H9 (cell line): ENCODE data around the gene MICALL1. TPM values are rescaled to one million over a fixed set of nuclear protein-coding genes. Genes with fewer than 3 reads are reported as not detected.
A peak's percentile ranks its signal among the peaks of the same experiment; 100 is the strongest.

Experiments used
- DNase-seq: peaks from one replicate; pipeline ENCODE4 v3.0.0-alpha.2; 2017
- H2AFZ ChIP-seq: one replicate; pipeline ENCODE4 v1.6.1; 2013; ENCODE audit warnings: mild to moderate bottlenecking, low read length, control low read depth, moderate library complexity
- H2AK5ac ChIP-seq: 2 replicates; pipeline ENCODE4 v1.6.1; 2013; ENCODE audit warnings: low read length, control low read depth, mixed read lengths; ENCODE audit not compliant: insufficient read length
- H2BK120ac ChIP-seq: one replicate; pipeline ENCODE4 v1.6.1; 2013; ENCODE audit warnings: low read depth, mild to moderate bottlenecking, low read length, control low read depth, inconsistent platforms; ENCODE audit not compliant: poor library complexity, severe bottlenecking
- H2BK12ac ChIP-seq: 2 replicates; pipeline ENCODE4 v1.6.1; 2013; ENCODE audit warnings: low read length, control low read depth, mixed read lengths, low read depth; ENCODE audit not compliant: insufficient read length
- H2BK15ac ChIP-seq: 2 replicates; pipeline ENCODE4 v1.6.1; 2013; ENCODE audit warnings: low read depth, low read length, control low read depth
- H2BK20ac ChIP-seq: one replicate; pipeline ENCODE4 v1.6.1; 2013; ENCODE audit warnings: low read depth, mild to moderate bottlenecking, low read length, control low read depth, inconsistent platforms; ENCODE audit not compliant: poor library complexity, severe bottlenecking
- H2BK5ac ChIP-seq: 2 replicates; pipeline ENCODE4 v1.6.1; 2013; ENCODE audit warnings: low read length, control low read depth, mixed read lengths; ENCODE audit not compliant: insufficient read length
- H3K14ac ChIP-seq: 2 replicates; pipeline ENCODE4 v1.6.1; 2013; ENCODE audit warnings: low read length, control low read depth; ENCODE audit not compliant: insufficient read depth
- H3K18ac ChIP-seq: 2 replicates; pipeline ENCODE4 v1.6.1; 2013; ENCODE audit warnings: low read depth, mild to moderate bottlenecking, mixed read lengths, low read length, control low read depth; ENCODE audit not compliant: insufficient read length
- H3K23ac ChIP-seq: 2 replicates; pipeline ENCODE4 v1.6.1; 2013; ENCODE audit warnings: low read length, control low read depth, mixed read lengths, low read depth; ENCODE audit not compliant: insufficient read length
- H3K23me2 ChIP-seq: 2 replicates; pipeline ENCODE4 v1.6.1; 2013; ENCODE audit warnings: low read depth, mild to moderate bottlenecking, mixed read lengths, low read length, control low read depth; ENCODE audit not compliant: insufficient read length, poor library complexity, severe bottlenecking
- H3K27ac ChIP-seq: 2 replicates; pipeline ENCODE4 v1.5.1; 2013; ENCODE audit warnings: low read length, control low read depth, mixed read lengths, low read depth; ENCODE audit not compliant: insufficient read length
- H3K27me3 ChIP-seq: 2 replicates; pipeline ENCODE4 v1.6.1; 2013; ENCODE audit warnings: low read length, control low read depth, inconsistent platforms; ENCODE audit not compliant: insufficient read depth
- H3K4ac ChIP-seq: 2 replicates; pipeline ENCODE4 v1.6.1; 2013; ENCODE audit warnings: low read depth, mild to moderate bottlenecking, control low read depth, inconsistent platforms, low read length, moderate library complexity
- H3K4me1 ChIP-seq: 2 replicates; pipeline ENCODE4 v1.6.1; 2013; ENCODE audit warnings: low read length, control low read depth, inconsistent platforms; ENCODE audit not compliant: insufficient read depth
- H3K4me2 ChIP-seq: 2 replicates; pipeline ENCODE4 v1.6.1; 2013; ENCODE audit warnings: low read length, control low read depth, mixed read lengths; ENCODE audit not compliant: insufficient read length, insufficient read depth
- H3K56ac ChIP-seq: 2 replicates; pipeline ENCODE4 v1.6.1; 2013; ENCODE audit warnings: low read depth, mild to moderate bottlenecking, mixed read lengths, low read length, control low read depth; ENCODE audit not compliant: insufficient read length
- H3K79me1 ChIP-seq: 2 replicates; pipeline ENCODE4 v1.6.1; 2013; ENCODE audit warnings: low read depth, mild to moderate bottlenecking, moderate library complexity, low read length, control low read depth, inconsistent platforms; ENCODE audit not compliant: insufficient read depth, poor library complexity, severe bottlenecking
- H3K79me2 ChIP-seq: 2 replicates; pipeline ENCODE4 v1.6.1; 2013; ENCODE audit warnings: low read length, control low read depth, inconsistent platforms; ENCODE audit not compliant: insufficient read depth
- H3K9ac ChIP-seq: 2 replicates; pipeline ENCODE4 v1.6.1; 2013; ENCODE audit warnings: low read length, control low read depth, mixed read lengths; ENCODE audit not compliant: insufficient read length; ENCODE audit errors: extremely low read depth
- H3K9me3 ChIP-seq: one replicate; pipeline ENCODE4 v1.6.1; 2013; ENCODE audit warnings: low read depth, low read length, inconsistent platforms; ENCODE audit not compliant: control insufficient read depth
- H3T11ph ChIP-seq: one replicate; pipeline ENCODE4 v1.6.1; 2013; ENCODE audit warnings: mild to moderate bottlenecking, low read length, control low read depth, inconsistent platforms
- H4K20me1 ChIP-seq: one replicate; pipeline ENCODE4 v1.6.1; 2013; ENCODE audit not compliant: control insufficient read depth, insufficient read length, insufficient read depth
- H4K5ac ChIP-seq: 2 replicates; pipeline ENCODE4 v1.6.1; 2013; ENCODE audit warnings: low read depth, mild to moderate bottlenecking, mixed read lengths, low read length, control low read depth; ENCODE audit not compliant: insufficient read length
- H4K8ac ChIP-seq: replicated peaks from 2 replicates; pipeline ENCODE4 v1.6.1; 2013; ENCODE audit warnings: low read length, control low read depth, mixed read lengths, low read depth; ENCODE audit not compliant: insufficient read length
- H4K91ac ChIP-seq: 2 replicates; pipeline ENCODE4 v1.6.1; 2013; ENCODE audit warnings: low read depth, mild to moderate bottlenecking, moderate library complexity, mixed read lengths, low read length, control low read depth; ENCODE audit not compliant: insufficient read length
- H3K27ac Mint-ChIP-seq, 3 experiments: 2 replicates in 2 of 3; 3 replicates in 1 of 3; pipeline ENCODE4 v1.8.0; 2020 to 2021; ENCODE audit warnings: mixed read lengths in 3 of 3, mild to moderate bottlenecking in 1 of 3, moderate library complexity in 1 of 3
- H3K27me3 Mint-ChIP-seq: 2 replicates; pipeline ENCODE4 v1.8.0; 2021; ENCODE audit warnings: low read depth, mild to moderate bottlenecking, moderate library complexity, mixed read lengths
- H3K36me3 Mint-ChIP-seq, 3 experiments: 2 replicates in 2 of 3; 3 replicates in 1 of 3; pipeline ENCODE4 v1.8.0; 2020 to 2021; ENCODE audit warnings: low read depth in 3 of 3, mixed read lengths in 3 of 3; ENCODE audit not compliant: insufficient read depth in 1 of 3
- H3K4me1 Mint-ChIP-seq, 2 experiments: 2 replicates each; pipeline ENCODE4 v1.8.0; 2020; ENCODE audit warnings: mixed read lengths in 2 of 2
- H3K4me3 Mint-ChIP-seq, 2 experiments: 2 replicates in 1 of 2; 3 replicates in 1 of 2; pipeline ENCODE4 v1.8.0; 2020 to 2021; ENCODE audit warnings: mild to moderate bottlenecking in 2 of 2, mixed read lengths in 2 of 2, moderate library complexity in 1 of 2
- H3K9me3 Mint-ChIP-seq, 2 experiments: 2 replicates in 1 of 2; 3 replicates in 1 of 2; pipeline ENCODE4 v1.8.0; 2020; ENCODE audit warnings: mild to moderate bottlenecking in 2 of 2, mixed read lengths in 2 of 2, moderate library complexity in 1 of 2
- WGBS: extraction: QIAGEN DNeasy Blood & Tissue Kit; methylation state at CpG from one replicate; pipeline ENCODE4 v1.1.7; 2013; ENCODE audit warnings: missing lambda C conversion rate, low lambda C conversion rate, mixed read lengths; ENCODE audit not compliant: insufficient read length; ENCODE audit errors: extremely low coverage; 5-methylcytosine and 5-hydroxymethylcytosine counted together
- long read RNA-seq: library from polyadenylated mRNA; unstranded; transcript quantifications from one replicate; pipeline ENCODE4 v2.0.0, GENCODE V29; 2020
- total RNA-seq: library from RNA; stranded (reverse); gene quantifications from 2 replicates; pipeline ENCODE4 v1.2.1, GENCODE V29; 2021
- TF ChIP-seq, protein P1 (sequence below): fragments of 200-600 bp; sonication (generic); conservative IDR thresholded peaks from 3 replicates; pipeline ENCODE4 v1.8.0; 2021; ENCODE audit warnings: antibody characterized with exemption, mild to moderate bottlenecking

MICALL1 gene, protein sequence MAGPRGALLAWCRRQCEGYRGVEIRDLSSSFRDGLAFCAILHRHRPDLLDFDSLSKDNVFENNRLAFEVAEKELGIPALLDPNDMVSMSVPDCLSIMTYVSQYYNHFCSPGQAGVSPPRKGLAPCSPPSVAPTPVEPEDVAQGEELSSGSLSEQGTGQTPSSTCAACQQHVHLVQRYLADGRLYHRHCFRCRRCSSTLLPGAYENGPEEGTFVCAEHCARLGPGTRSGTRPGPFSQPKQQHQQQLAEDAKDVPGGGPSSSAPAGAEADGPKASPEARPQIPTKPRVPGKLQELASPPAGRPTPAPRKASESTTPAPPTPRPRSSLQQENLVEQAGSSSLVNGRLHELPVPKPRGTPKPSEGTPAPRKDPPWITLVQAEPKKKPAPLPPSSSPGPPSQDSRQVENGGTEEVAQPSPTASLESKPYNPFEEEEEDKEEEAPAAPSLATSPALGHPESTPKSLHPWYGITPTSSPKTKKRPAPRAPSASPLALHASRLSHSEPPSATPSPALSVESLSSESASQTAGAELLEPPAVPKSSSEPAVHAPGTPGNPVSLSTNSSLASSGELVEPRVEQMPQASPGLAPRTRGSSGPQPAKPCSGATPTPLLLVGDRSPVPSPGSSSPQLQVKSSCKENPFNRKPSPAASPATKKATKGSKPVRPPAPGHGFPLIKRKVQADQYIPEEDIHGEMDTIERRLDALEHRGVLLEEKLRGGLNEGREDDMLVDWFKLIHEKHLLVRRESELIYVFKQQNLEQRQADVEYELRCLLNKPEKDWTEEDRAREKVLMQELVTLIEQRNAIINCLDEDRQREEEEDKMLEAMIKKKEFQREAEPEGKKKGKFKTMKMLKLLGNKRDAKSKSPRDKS
- total RNA-seq = 33.3 and 33.8 TPM in 2 replicates
- long read RNA-seq, partial matches to known transcripts = 28 of 29 reads
- long read RNA-seq, other reads (novel, unspliced or antisense) = 1 of 29 reads

- no peaks in the 10 kb centered on the region for H3K27me3 ChIP-seq
- no peaks in the 10 kb centered on the region for H3K79me1 ChIP-seq
- no peaks in the 10 kb centered on the region for H4K20me1 ChIP-seq
- H2BK15ac ChIP-seq = no peak within 1 kb of the TSS
- H2BK5ac ChIP-seq = no peak within 1 kb of the TSS
- H3K18ac ChIP-seq = peak within 1 kb of the TSS; percentile 22
- H3K27me3 Mint-ChIP-seq = no peaks in the 10 kb centered on the region
- H3K23me2 ChIP-seq = peaks cover 5% of the 10 kb centered on the region
- H2AFZ ChIP-seq = no peak within 1 kb of the TSS
- H4K91ac ChIP-seq = no peak within 1 kb of the TSS
- no peaks in the 10 kb centered on the region for H3K9me3 Mint-ChIP-seq
- H4K5ac ChIP-seq = no peak within 1 kb of the TSS
- no peak within 1 kb of the TSS for H3T11ph ChIP-seq
- H2BK20ac ChIP-seq = no peak within 1 kb of the TSS
- peak; percentile 59 for DNase-seq
- no peak within 1 kb of the TSS for H2BK12ac ChIP-seq
- no peak within 1 kb of the TSS for H3K23ac ChIP-seq
- TF ChIP-seq, protein P1, sequence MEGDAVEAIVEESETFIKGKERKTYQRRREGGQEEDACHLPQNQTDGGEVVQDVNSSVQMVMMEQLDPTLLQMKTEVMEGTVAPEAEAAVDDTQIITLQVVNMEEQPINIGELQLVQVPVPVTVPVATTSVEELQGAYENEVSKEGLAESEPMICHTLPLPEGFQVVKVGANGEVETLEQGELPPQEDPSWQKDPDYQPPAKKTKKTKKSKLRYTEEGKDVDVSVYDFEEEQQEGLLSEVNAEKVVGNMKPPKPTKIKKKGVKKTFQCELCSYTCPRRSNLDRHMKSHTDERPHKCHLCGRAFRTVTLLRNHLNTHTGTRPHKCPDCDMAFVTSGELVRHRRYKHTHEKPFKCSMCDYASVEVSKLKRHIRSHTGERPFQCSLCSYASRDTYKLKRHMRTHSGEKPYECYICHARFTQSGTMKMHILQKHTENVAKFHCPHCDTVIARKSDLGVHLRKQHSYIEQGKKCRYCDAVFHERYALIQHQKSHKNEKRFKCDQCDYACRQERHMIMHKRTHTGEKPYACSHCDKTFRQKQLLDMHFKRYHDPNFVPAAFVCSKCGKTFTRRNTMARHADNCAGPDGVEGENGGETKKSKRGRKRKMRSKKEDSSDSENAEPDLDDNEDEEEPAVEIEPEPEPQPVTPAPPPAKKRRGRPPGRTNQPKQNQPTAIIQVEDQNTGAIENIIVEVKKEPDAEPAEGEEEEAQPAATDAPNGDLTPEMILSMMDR = peak; percentile 23; the same call in 1 of the 3 replicates
- peak within 1 kb of the TSS; percentile 91 for H3K14ac ChIP-seq
- peak within 1 kb of the TSS; percentile 45 for H3K9ac ChIP-seq
- H3K4me2 ChIP-seq = peak within 1 kb of the TSS; percentile 33
- H3K4me1 Mint-ChIP-seq = peaks cover 35 to 41% of the 10 kb centered on the region in 2 experiments
- 0 out of 2 replicates have a peak, but pooled peaks cover 3% of the 10 kb centered on the region for H3K4me1 ChIP-seq
- H3K79me2 ChIP-seq = no peaks in the 10 kb centered on the region
- peak within 1 kb of the TSS; percentile 76 to 85 for H3K4me3 Mint-ChIP-seq
- H3K4ac ChIP-seq = no peak within 1 kb of the TSS
- H2BK120ac ChIP-seq = no peak within 1 kb of the TSS
- H3K56ac ChIP-seq = no peak within 1 kb of the TSS
- H4K8ac ChIP-seq = no peak within 1 kb of the TSS
- H3K9me3 ChIP-seq = no peaks in the 10 kb centered on the region
- H3K27ac ChIP-seq = no peak within 1 kb of the TSS
- H3K27ac Mint-ChIP-seq = peak within 1 kb of the TSS; percentile 46 to 84 (median 65); a peak in 5 of 7 replicates
- peaks cover 3 to 10% (median 9%) of the 10 kb centered on the region in 3 experiments; a peak in 4 of 7 replicates for H3K36me3 Mint-ChIP-seq
- WGBS = no CpG with 5 or more reads among the region's 90 CpGs
- no peak within 1 kb of the TSS for H2AK5ac ChIP-seq
These were observed at the start of gene MICALL1 for GRCh38 chr22:37905534-37906363. MICALL1 (plus strand) TSS chr22:37906297; CDS start chr22:37906423, 126 bp downstream.
